ENCODE results near the gene LEKR1. TPM values are rescaled to one million over a fixed set of nuclear protein-coding genes. Genes with fewer than 3 reads are reported as not detected.
"Not testable (repeated sequence)": the region's sequence is repeated elsewhere in the genome, so short reads cannot be mapped to it uniquely, and the experiment has no call there.

LEKR1 gene
- total and polyA plus RNA-seq, 2 donors (not counting 3 experiments of a cell fraction or from before 2014, with no cell fraction given) = 0.07 to 0.64 TPM

DNA sequence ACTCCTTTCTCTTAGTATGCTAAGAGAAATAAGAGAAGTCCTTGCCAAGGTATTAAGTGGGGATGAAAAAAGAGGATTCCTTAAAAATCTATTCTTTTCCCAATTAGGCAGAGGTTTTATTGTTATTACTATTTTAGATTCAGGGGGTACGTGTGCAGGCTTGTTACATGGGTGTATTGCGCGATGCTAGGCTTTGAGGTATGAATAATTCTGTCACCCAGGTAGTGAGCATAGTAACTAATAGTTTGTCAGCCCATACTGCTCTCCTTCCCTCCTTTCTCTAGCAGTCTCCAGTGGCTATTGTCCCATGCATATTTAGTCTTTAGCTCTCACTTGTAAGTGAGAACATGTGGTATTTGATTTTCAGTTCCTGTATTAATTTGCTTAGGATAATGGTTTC lies 83.9 kb downstream of the LEKR1 start:
- CTCF ChIA-PET = interaction anchor here (0.8 kb wide), 1 partner anchor 12 kb away, joined by 3 read pairs; no protein-coding TSS in a partner anchor
- intact Hi-C loops (cut with micrococcal nuclease) = no loop called here
- no peaks in the 10 kb centered on the region for H3K4me1 ChIP-seq (ENCODE audit: control insufficient read depth, extremely low read depth, insufficient read depth, low read length)
- H3K9me3 ChIP-seq (replicated peaks; ENCODE audit: control insufficient read depth, insufficient read depth, low read length) = no peaks in the 10 kb centered on the region
- H3K36me3 ChIP-seq (ENCODE audit: control insufficient read depth in 2 of 2, extremely low read depth in 1 of 2, insufficient read depth in 2 of 2, low read length in 2 of 2) = no peaks in the 10 kb centered on the region
- H3K27me3 ChIP-seq (ENCODE audit: control insufficient read depth in 2 of 2, insufficient read depth in 2 of 2, low read length in 2 of 2) = no peaks in the 10 kb centered on the region
- H3K4me3 ChIP-seq (replicated peaks in 1 of 3; ENCODE audit: insufficient read depth in 1 of 3, low read depth in 1 of 3, low read length in 3 of 3) = no peak overlapping the region
- no peaks in the 10 kb centered on the region for H3K79me2 ChIP-seq (ENCODE audit: control insufficient read depth, insufficient read depth, low read length)
- no peaks in the 10 kb centered on the region for H3K9me1 ChIP-seq (replicated peaks; ENCODE audit: control insufficient read depth, extremely low read depth, insufficient read depth, low read length)
- H3K9ac ChIP-seq (replicated peaks; ENCODE audit: extremely low read depth, insufficient read depth, low read length) = no peak overlapping the region
- no peak for DNase-seq (ENCODE audit: low read depth, low spot score)
- TF ChIP-seq FOS (IDR thresholded peaks at IDR 0.05; ENCODE audit: borderline replicate concordance, insufficient read depth, low read length) (no peak), POLR2AphosphoS5 (IDR thresholded peaks at IDR 0.05; ENCODE audit: insufficient read depth, low read depth, low read length) (no peak), EZH2 (IDR thresholded peaks at IDR 0.05; ENCODE audit: borderline replicate concordance, low read depth, low read length, severe bottlenecking) (no peak), POLR2A (IDR thresholded peaks at IDR 0.05; ENCODE audit: low read depth, low read length) (no peak), MYC (IDR thresholded peaks at IDR 0.05; ENCODE audit: low read depth, low read length) (no peak), JUN (IDR thresholded peaks at IDR 0.05; ENCODE audit: borderline replicate concordance, insufficient read depth, insufficient read length, low read depth) (no peak), GATA2 (IDR thresholded peaks at IDR 0.05; ENCODE audit: insufficient read depth, insufficient read length, low read depth, low read length) (no peak)
- TF ChIP-seq, protein P1, sequence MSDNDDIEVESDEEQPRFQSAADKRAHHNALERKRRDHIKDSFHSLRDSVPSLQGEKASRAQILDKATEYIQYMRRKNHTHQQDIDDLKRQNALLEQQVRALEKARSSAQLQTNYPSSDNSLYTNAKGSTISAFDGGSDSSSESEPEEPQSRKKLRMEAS (IDR thresholded peaks at IDR 0.05; ENCODE audit: insufficient read depth, insufficient read length) = no peak
- TF ChIP-seq, protein P2, sequence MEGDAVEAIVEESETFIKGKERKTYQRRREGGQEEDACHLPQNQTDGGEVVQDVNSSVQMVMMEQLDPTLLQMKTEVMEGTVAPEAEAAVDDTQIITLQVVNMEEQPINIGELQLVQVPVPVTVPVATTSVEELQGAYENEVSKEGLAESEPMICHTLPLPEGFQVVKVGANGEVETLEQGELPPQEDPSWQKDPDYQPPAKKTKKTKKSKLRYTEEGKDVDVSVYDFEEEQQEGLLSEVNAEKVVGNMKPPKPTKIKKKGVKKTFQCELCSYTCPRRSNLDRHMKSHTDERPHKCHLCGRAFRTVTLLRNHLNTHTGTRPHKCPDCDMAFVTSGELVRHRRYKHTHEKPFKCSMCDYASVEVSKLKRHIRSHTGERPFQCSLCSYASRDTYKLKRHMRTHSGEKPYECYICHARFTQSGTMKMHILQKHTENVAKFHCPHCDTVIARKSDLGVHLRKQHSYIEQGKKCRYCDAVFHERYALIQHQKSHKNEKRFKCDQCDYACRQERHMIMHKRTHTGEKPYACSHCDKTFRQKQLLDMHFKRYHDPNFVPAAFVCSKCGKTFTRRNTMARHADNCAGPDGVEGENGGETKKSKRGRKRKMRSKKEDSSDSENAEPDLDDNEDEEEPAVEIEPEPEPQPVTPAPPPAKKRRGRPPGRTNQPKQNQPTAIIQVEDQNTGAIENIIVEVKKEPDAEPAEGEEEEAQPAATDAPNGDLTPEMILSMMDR (IDR thresholded peaks at IDR 0.05; ENCODE audit: extremely low read depth in 1 of 2, insufficient read depth in 1 of 2, low read depth in 1 of 2, low read length in 2 of 2) = no peak
- no peak for FAIRE-seq
- no peaks in the 10 kb centered on the region for H4K20me1 ChIP-seq (replicated peaks; ENCODE audit: control insufficient read depth, extremely low read depth, insufficient read depth, low read length)
- BruUV-seq (replicated peaks) = no TSS peak
- H3K4me2 ChIP-seq (ENCODE audit: insufficient read depth, low read length) = no peak overlapping the region
- dilution Hi-C loops (cut with MboI; ENCODE audit: extremely low pct_ligation_motif_present, low sequenced_read_pairs) = no loop called here
- POLR2A ChIA-PET = no interaction called here
- H3K27ac ChIP-seq (ENCODE audit: insufficient read depth, low read depth, low read length) = no peak overlapping the region
- no peak overlapping the region for H2AFZ ChIP-seq (ENCODE audit: low read depth, low read length)

DNA sequence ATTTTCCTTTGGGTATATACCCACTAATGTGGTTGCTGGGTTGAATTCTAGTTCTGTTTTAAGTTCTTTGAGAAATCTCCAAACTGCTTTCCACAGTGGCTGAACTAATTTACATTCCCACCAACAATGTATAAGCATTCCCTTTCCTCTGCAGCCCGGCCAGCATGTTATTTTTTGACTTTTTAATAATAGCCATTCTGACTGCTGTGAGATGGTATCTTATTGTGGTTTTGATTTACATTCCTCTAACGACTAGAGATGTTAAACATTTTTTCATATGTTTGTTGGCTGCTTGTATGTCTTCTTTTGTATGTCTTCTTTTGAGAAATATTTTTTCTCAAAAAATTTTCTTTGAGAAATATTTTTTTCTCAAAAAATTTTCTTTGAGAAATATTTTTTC lies 84.7 kb downstream of the LEKR1 start:
- H4K20me1 ChIP-seq (replicated peaks; ENCODE audit: control insufficient read depth, extremely low read depth, insufficient read depth, low read length); H3K27me3 ChIP-seq (ENCODE audit: control insufficient read depth in 2 of 2, insufficient read depth in 2 of 2, low read length in 2 of 2); H3K36me3 ChIP-seq (ENCODE audit: control insufficient read depth in 2 of 2, extremely low read depth in 1 of 2, insufficient read depth in 2 of 2, low read length in 2 of 2); H3K4me3 ChIP-seq (replicated peaks in 1 of 3; ENCODE audit: insufficient read depth in 1 of 3, low read depth in 1 of 3, low read length in 3 of 3); H3K4me2 ChIP-seq (ENCODE audit: insufficient read depth, low read length); H3K4me1 ChIP-seq (ENCODE audit: control insufficient read depth, extremely low read depth, insufficient read depth, low read length); H2AFZ ChIP-seq (ENCODE audit: low read depth, low read length); H3K79me2 ChIP-seq (ENCODE audit: control insufficient read depth, insufficient read depth, low read length); H3K9me1 ChIP-seq (replicated peaks; ENCODE audit: control insufficient read depth, extremely low read depth, insufficient read depth, low read length); POLR2A ChIA-PET; DNase-seq (ENCODE audit: low read depth, low spot score); H3K9ac ChIP-seq (replicated peaks; ENCODE audit: extremely low read depth, insufficient read depth, low read length); dilution Hi-C loops (cut with MboI; ENCODE audit: extremely low pct_ligation_motif_present, low sequenced_read_pairs); intact Hi-C loops (cut with micrococcal nuclease); FAIRE-seq; H3K27ac ChIP-seq (ENCODE audit: insufficient read depth, low read depth, low read length); H3K9me3 ChIP-seq (replicated peaks; ENCODE audit: control insufficient read depth, insufficient read depth, low read length); BruUV-seq (replicated peaks): not testable (repeated sequence)
- CTCF ChIA-PET = interaction anchor here (1.3 kb wide), 1 partner anchor 9 kb away, joined by 3 read pairs; no protein-coding TSS in a partner anchor

DNA sequence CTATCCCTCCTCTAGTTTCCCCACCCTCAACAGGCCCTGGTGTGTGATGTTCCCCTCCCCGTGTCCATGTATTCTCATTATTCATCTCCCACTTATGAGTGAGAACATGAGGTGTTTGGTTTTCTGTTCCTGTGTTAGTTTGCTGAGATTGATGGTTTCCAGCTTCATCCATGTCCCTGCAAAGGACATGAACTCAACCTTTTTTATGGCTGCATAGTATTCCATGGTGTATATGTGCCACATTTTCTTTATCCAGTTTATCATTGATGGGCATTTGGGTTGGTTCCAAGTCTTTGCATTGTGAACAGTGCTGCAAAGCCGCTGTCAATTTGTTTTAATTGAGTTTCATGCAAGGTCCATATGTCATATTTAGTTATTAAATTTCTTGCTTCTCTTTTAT lies 88.1 kb downstream of the LEKR1 start:
- intact Hi-C loops (cut with micrococcal nuclease); H3K79me2 ChIP-seq (ENCODE audit: control insufficient read depth, insufficient read depth, low read length); FAIRE-seq; H3K27ac ChIP-seq (ENCODE audit: insufficient read depth, low read depth, low read length); H2AFZ ChIP-seq (ENCODE audit: low read depth, low read length); CTCF ChIA-PET; DNase-seq (ENCODE audit: low read depth, low spot score); POLR2A ChIA-PET; H3K36me3 ChIP-seq (ENCODE audit: control insufficient read depth in 2 of 2, extremely low read depth in 1 of 2, insufficient read depth in 2 of 2, low read length in 2 of 2); H3K4me1 ChIP-seq (ENCODE audit: control insufficient read depth, extremely low read depth, insufficient read depth, low read length); H3K9ac ChIP-seq (replicated peaks; ENCODE audit: extremely low read depth, insufficient read depth, low read length); dilution Hi-C loops (cut with MboI; ENCODE audit: extremely low pct_ligation_motif_present, low sequenced_read_pairs); BruUV-seq (replicated peaks); H3K4me2 ChIP-seq (ENCODE audit: insufficient read depth, low read length); H3K27me3 ChIP-seq (ENCODE audit: control insufficient read depth in 2 of 2, insufficient read depth in 2 of 2, low read length in 2 of 2); H3K9me1 ChIP-seq (replicated peaks; ENCODE audit: control insufficient read depth, extremely low read depth, insufficient read depth, low read length); H3K9me3 ChIP-seq (replicated peaks; ENCODE audit: control insufficient read depth, insufficient read depth, low read length); H4K20me1 ChIP-seq (replicated peaks; ENCODE audit: control insufficient read depth, extremely low read depth, insufficient read depth, low read length); H3K4me3 ChIP-seq (replicated peaks in 1 of 3; ENCODE audit: insufficient read depth in 1 of 3, low read depth in 1 of 3, low read length in 3 of 3): not testable (repeated sequence)

Measured in endothelial cell of umbilical vein (primary cell).